Right ventricle myocardium inferior (tissue), 1 donor: ENCODE results near the gene LLCFC1. TPM values are rescaled to one million over a fixed set of nuclear protein-coding genes. Genes with fewer than 3 reads are reported as not detected.
"Not testable (repeated sequence)": the region's sequence is repeated elsewhere in the genome, so short reads cannot be mapped to it uniquely, and the experiment has no call there.

ENCODE experiments used
- ATAC-seq: fragments of 200-7000 bp; cut with Tn5 transposase; one replicate; pipeline ENCODE4 v1.9.1; 2020; ENCODE audit warnings: mild to moderate bottlenecking, moderate library complexity
- DNase-seq: peaks from one replicate; pipeline ENCODE4 v3.0.0; 2021; ENCODE audit errors: missing footprints
- intact Hi-C: fragments of 100-400 bp; cut with DNase I; formaldehyde crosslinking; loops from one replicate; pipeline ENCODE4 v1.11.0; 2022
- total RNA-seq: library from RNA; stranded (reverse); fragmentation: NEBNext Ultra II Directional; extraction: Animal tissue kit (Norgen Biotek cat#: 25700); gene quantifications from one replicate; pipeline ENCODE4 v1.2.1, GENCODE V29; 2021
- donor health status: DM: no; HTN: yes; CAD: no; lungs with severe emphysema.

LLCFC1 gene
- total RNA-seq, 1 donor from 2014 or later, result not detected

DNA sequence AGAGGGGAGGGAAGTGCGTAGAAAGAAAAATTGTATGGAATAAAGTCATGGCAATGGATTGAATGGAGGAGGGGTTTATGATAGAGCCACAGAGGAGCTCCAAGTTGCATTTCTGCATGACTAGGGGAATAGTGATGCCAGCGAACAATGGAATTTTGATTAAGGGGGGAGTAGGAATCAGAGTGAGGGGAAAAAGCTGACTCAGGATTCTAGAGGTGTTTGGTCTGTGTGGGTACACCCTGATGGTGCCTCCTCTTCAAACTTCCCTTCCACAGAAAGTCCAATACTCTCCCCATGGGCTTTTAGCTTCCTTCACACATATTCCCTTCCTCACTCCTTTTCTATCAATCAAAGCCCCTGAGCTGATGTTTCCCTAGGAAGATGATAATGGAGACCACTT is 24.7 kb downstream of the LLCFC1 start:
- ATAC-seq (no peak), DNase-seq (no peak)
- intact Hi-C loops, result no loop called here

DNA sequence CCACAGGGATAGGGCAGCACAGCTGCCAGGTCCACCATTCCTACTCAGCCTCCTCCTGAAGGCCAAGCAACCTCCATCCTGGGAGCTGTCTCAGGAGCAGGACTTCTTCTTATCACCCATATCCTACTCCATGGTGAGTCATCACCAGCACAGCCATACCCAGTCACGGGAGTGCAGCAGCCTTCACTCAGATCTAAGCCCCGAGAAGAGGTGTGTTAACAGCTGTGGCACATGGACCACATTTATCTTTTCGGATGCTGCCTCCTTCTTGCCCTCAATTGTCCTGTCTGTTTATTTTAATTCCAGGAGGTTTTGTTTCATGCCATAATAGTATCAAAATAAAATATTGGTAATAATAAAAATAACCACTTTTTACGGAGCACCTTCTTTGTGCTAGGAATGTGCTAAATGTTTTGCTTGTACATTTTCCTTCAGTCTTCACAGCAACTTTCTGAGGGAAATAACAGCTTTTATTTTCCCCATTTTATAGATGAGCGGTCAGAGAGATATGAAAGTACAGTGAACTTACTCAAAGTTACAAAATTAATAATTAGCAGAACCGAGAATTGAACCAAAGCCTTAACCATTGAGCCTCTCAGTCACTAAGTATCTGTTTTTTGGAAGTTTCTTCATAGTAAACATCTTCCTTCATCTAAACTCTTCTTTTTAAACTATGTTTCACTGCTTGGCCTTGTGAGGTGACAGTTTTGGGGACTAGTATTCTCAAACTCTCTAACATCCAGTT is 25.4 kb downstream of the LLCFC1 start:
- DNase-seq (no peak), ATAC-seq (no peak)
- intact Hi-C loops, result no loop called here

DNA sequence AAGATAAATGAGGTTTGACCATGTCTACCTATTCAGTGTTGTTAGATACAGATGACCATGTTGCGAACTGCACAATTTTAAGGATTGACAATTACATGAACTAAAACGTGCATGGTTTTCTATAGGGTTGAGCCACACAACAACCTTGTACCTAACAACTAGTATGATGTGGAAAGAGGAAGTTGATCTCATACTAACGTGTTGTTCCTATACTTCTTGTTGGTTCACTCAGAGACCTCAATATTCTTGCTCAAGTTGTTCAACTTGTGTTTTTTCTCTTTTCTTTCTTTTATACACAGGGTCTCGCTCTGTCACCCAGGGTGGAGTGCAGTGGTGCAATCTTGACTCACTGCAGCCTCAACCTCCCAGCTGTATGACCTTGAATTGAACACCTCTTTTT is 28.9 kb downstream of the LLCFC1 start:
- ATAC-seq (no peak), DNase-seq (no peak)
- intact Hi-C loops, result no loop called here

DNA sequence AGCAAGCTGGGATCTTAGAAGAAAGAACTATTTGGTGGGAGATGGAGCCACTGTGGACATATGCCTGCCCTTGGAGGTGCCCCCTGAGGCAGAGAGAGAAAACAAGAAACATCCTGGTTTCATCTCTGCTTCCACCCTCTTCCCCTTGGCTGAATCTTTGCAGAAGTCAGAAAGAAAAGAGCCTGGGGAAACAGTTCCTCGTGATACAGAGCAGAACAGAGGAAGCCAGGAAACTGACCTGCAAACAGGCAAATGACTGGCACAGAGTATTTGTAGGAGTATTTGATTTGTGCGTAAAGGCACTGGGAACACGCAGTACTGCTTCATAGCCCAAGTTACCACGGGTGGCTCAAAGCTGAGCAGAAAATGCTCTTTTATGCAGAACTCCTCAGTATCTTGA is 29.9 kb downstream of the LLCFC1 start:
- DNase-seq (no peak), ATAC-seq (no peak)
- intact Hi-C loops, result no loop called here

DNA sequence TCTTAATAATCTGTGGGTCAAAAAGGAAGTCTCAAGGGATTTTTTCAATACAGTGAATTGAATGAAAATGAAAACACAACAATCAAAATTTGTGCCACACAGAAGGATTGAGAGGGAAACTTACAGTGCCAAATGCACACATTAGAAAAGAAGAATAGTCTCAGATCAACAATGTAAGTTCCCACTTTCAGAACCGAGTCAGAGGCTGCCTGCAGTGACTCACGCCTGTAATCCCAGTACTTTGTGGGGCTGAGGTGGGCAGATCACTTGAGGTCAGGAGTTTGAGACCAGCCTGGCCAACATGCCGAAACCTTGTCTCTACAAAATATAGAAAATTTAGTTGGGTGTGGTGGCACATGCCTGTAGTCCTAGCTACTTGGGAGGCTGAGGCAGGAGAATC is 35.3 kb downstream of the LLCFC1 start:
- no peak for ATAC-seq
- DNase-seq, result no peak
- intact Hi-C loops, result no loop called here

DNA sequence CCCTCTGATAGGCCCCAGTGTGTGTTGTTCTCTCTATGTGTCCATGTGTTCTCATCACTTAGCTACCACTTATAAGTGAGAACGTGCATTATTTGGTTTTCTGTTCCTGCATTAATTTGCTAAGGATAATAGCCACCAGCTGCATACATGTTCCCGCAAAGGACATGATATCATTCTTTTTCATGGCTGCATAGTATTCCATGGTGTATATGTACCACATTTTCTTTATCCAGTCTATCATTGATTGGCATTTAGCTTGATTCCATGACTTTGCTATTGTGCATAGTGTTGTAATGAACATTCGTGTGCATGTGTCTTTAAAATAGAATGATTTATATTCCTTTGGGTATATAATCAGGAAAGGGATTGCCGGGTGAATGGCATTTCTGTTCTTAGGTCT is 39.1 kb downstream of the LLCFC1 start:
- DNase-seq, ATAC-seq, intact Hi-C loops: not testable (repeated sequence)

DNA sequence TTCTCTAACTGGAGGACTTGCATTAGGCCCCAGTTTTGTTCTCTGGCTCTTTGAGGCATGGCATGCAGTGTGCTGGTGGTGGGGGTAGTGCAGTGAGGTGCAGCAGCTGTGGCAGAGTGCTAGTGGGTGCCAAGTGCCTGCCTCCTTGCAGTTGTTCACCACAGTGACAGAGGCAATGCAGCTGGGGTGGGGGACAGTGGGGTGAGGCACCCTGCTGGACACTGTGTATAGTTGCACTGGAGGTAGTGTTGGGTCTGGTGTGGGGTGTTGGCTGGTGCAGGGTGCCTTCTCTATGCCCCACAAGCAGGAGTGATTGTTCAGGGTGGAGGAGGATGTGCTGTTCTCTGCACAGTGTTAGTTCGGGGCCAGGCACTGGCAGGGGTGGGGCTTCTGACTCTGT is 44.5 kb downstream of the LLCFC1 start:
- intact Hi-C loops, result no loop called here
- ATAC-seq, result no peak

DNA sequence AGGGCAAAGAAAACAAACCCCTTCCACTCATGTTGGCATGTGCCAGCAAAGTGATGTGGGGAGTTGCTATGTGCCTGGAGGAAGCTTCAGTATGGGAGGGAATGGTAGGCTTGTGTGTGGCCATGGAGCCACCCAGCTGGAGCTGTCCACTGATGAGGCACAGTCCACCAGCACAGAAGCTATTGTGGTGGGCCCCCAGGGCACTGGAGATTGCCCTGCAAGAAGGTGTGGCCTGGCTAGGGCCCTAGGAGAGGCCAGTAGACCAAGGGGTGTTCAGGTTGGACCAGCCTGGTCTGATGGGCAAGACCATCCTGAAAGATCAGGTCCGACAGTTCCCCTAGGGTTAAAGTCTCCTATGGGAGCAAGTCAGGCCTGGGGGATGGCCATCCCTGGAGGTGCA is 45.0 kb downstream of the LLCFC1 start:
- DNase-seq (no peak), ATAC-seq (no peak)
- intact Hi-C loops, result no loop called here

More for the DNA sequence above, 44.5 kb downstream of the LLCFC1 start:
- DNase-seq, result no peak

Other genes with a start within 250 kb of the LLCFC1 start
- not detected for gene PRSS1, start 190.0 kb upstream of the LLCFC1 start, total RNA-seq
- gene PRSS2, start 168.5 kb upstream of the LLCFC1 start, total RNA-seq, result not detected
- gene EPHB6, start 84.4 kb upstream of the LLCFC1 start, total RNA-seq, result 3.3 TPM
- gene TRPV6, start 53.7 kb upstream of the LLCFC1 start, total RNA-seq, result not detected
- not detected for gene TRPV5, start 5.7 kb upstream of the LLCFC1 start, total RNA-seq
- 0.62 TPM for gene KEL, start 22.9 kb downstream of the LLCFC1 start, total RNA-seq
- not detected for gene OR9A2, start 87.6 kb downstream of the LLCFC1 start, total RNA-seq
- gene OR6V1, start 112.9 kb downstream of the LLCFC1 start, total RNA-seq, result not detected
- not detected for gene PIP, start 192.6 kb downstream of the LLCFC1 start, total RNA-seq
- not detected for gene TAS2R39, start 243.9 kb downstream of the LLCFC1 start, total RNA-seq